Embryonic facial prominence (tissue), 1 donor: ENCODE measurements around the gene PHRF1.

ENCODE experiments used
- DNase-seq: peaks from one replicate; pipeline ENCODE4 v3.0.0-alpha.2; 2016; ENCODE audit errors: extremely low spot score

PHRF1 gene

GRCh38 chr11:539971-540481, 36.2 kb upstream of the PHRF1 start:
- DNase-seq: no peak

GRCh38 chr11:540583-541432, 35.5 kb upstream of the PHRF1 start:
- no peak for DNase-seq

GRCh38 chr11:541433-541885, 34.8 kb upstream of the PHRF1 start:
- no peak for DNase-seq

GRCh38 chr11:544817-545166, 31.5 kb upstream of the PHRF1 start:
- DNase-seq: no peak

GRCh38 chr11:545171-545570, 31.1 kb upstream of the PHRF1 start:
- no peak for DNase-seq

GRCh38 chr11:548700-549603, 27.3 kb upstream of the PHRF1 start:
- no peak for DNase-seq

- no peak for DNase-seq
Observed at GRCh38 chr11:550021-550745, 26.1 kb upstream of the PHRF1 start.

GRCh38 chr11:550746-551085, 25.6 kb upstream of the PHRF1 start:
- DNase-seq: no peak

- no peak for DNase-seq
Observed at GRCh38 chr11:551131-551530, 25.1 kb upstream of the PHRF1 start.

GRCh38 chr11:551596-551995, 24.7 kb upstream of the PHRF1 start:
- DNase-seq: no peak

GRCh38 chr11:553083-553987, 22.9 kb upstream of the PHRF1 start:
- DNase-seq: no peak

- DNase-seq: no peak
Observed at GRCh38 chr11:553988-554340, 22.3 kb upstream of the PHRF1 start.

GRCh38 chr11:554428-555226, 21.6 kb upstream of the PHRF1 start:
- no peak for DNase-seq

- DNase-seq: no peak
Observed at GRCh38 chr11:555227-555779, 21.0 kb upstream of the PHRF1 start.

- DNase-seq: no peak
Observed at GRCh38 chr11:555780-556661, 20.2 kb upstream of the PHRF1 start.

GRCh38 chr11:556662-557256, 19.5 kb upstream of the PHRF1 start:
- DNase-seq: no peak

- DNase-seq: no peak
Observed at GRCh38 chr11:557328-558132, 18.7 kb upstream of the PHRF1 start.

- no peak for DNase-seq
Observed at GRCh38 chr11:558503-558902, 17.8 kb upstream of the PHRF1 start.
